ENCODE measurements around the gene ZC3H12C.

GRCh38 chr11:110152199-110152598, 59.0 kb downstream of the ZC3H12C start:
- TF ChIP-seq CTCF (IDR thresholded peaks at IDR 0.05) (no peak), POLR2A (IDR thresholded peaks at IDR 0.05) (no peak)
